Spleen (tissue), 11 donors: ENCODE results near the gene ELFN1. TPM values are rescaled to one million over a fixed set of nuclear protein-coding genes. Genes with fewer than 3 reads are reported as not detected.

Experiments used
- DNase-seq: peaks from one replicate; pipeline ENCODE4 v3.0.0-alpha.2; 2020
- H3K27ac ChIP-seq, 8 donors: fragments of 200-600 bp; sonication (generic) in 7 of 8; 1 replicate in 4 of 8; 2 replicates in 4 of 8; pipeline versions ENCODE4 v1.5.0 to v1.8.0; 2016 to 2021; ENCODE audit warnings: inconsistent platforms in 4 of 8, mild to moderate bottlenecking in 4 of 8, moderate library complexity in 1 of 8
- H3K27me3 ChIP-seq, 7 donors: fragments of 200-600 bp; sonication (generic) in 6 of 7; replicated peaks in 1 of 7; 1 replicate in 4 of 7; 2 replicates in 3 of 7; pipeline versions ENCODE4 v1.5.0 to v1.8.0; 2016 to 2021; ENCODE audit warnings: inconsistent platforms in 3 of 7, mild to moderate bottlenecking in 1 of 7
- H3K36me3 ChIP-seq, 6 donors: fragments of 200-600 bp; sonication (generic) in 5 of 6; 1 replicate in 4 of 6; 2 replicates in 2 of 6; pipeline versions ENCODE4 v1.5.0 to v1.8.0; 2016 to 2021; ENCODE audit warnings: inconsistent platforms in 2 of 6
- H3K4me1 ChIP-seq, 6 donors: fragments of 200-600 bp; sonication (generic) in 5 of 6; 1 replicate in 3 of 6; 2 replicates in 3 of 6; pipeline versions ENCODE4 v1.5.0 to v1.8.0; 2016 to 2021; ENCODE audit warnings: inconsistent platforms in 3 of 6
- H3K4me3 ChIP-seq, 8 donors: fragments of 200-600 bp; sonication (generic) in 7 of 8; 1 replicate in 4 of 8; 2 replicates in 4 of 8; pipeline versions ENCODE4 v1.5.0 to v1.8.0; 2016 to 2021; ENCODE audit warnings: inconsistent platforms in 4 of 8, mild to moderate bottlenecking in 4 of 8, moderate library complexity in 2 of 8
- H3K9me3 ChIP-seq, 8 donors: fragments of 200-600 bp; sonication (generic) in 7 of 8; 1 replicate in 4 of 8; 2 replicates in 4 of 8; pipeline versions ENCODE4 v1.5.0 to v1.8.0; 2016 to 2021; ENCODE audit warnings: inconsistent platforms in 4 of 8
- POLR2A ChIP-seq, 3 donors: fragments of 450-650 bp; IDR thresholded peaks; one replicate each; pipeline ENCODE4 v1.5.1; 2017; ENCODE audit warnings: antibody characterized with exemption in 3 of 3, mild to moderate bottlenecking in 1 of 3
- POLR2AphosphoS5 ChIP-seq, 3 donors: sonication (generic); formaldehyde crosslinking; IDR thresholded peaks; one replicate each; pipeline ENCODE4 v1.5.1; 2017; ENCODE audit warnings: antibody characterized with exemption in 3 of 3
- WGBS, 5 donors: extraction: QIAGEN DNeasy Blood & Tissue Kit in 3 of 5; methylation state at CpG; one replicate each; pipeline versions ENCODE4 v1.1.5 to v1.1.7; 2013 to 2018; 5-methylcytosine and 5-hydroxymethylcytosine counted together
- intact Hi-C: fragments of 100-400 bp; cut with DNase I; formaldehyde crosslinking; loops from one replicate; pipeline ENCODE4 v1.15.0; 2023; ENCODE audit warnings: low total_unique reads
- polyA plus RNA-seq, 3 donors: library from polyadenylated mRNA; stranded (reverse); fragments of 200-250 nt; gene quantifications; one replicate each; pipeline ENCODE4 v1.2.1, GENCODE V29; 2013
- total RNA-seq, 7 donors: library from RNA; depleted of rRNA in 3 of 7; stranded (reverse); fragments of >200 nt in 3 of 7; fragmentation: NEBNext Ultra II Directional in 4 of 7; extraction: Animal tissue kit (Norgen Biotek cat#: 25700) in 4 of 7; gene quantifications; one replicate each; pipeline versions ENCODE4 v1.1.0 to v1.2.1, GENCODE V29; 2016 to 2021
- TF ChIP-seq, protein P1 (sequence below), 11 experiments: fragments of 200-600 bp in 7 of 11; fragments of 450-650 bp in 4 of 11; sonication (generic) in 4 of 11; IDR thresholded peaks in 8 of 11; conservative IDR thresholded peaks in 3 of 11; 1 replicate in 7 of 11; 2 replicates in 4 of 11; pipeline versions ENCODE4 v1.4.0 to v1.8.0; 2016 to 2021; ENCODE audit warnings: antibody characterized with exemption in 11 of 11, inconsistent platforms in 4 of 11, mild to moderate bottlenecking in 1 of 11
- donor health status: healthy with polysubstance abuse.
- donor health status: DM: no; HTN: no; CAD: no; lungs with moderate emphysema.
- donor health status: DM: no; HTN: no; CAD: no.
- donor health status: Bipolar disorder and iron deficiency.
- donor health status: healthy.
- donor health status: DM: no; HTN: no; CAD: no.
- donor health status: DM: yes; HTN: yes; CAD: no.

ELFN1 gene
- total and polyA plus RNA-seq, 10 donors, result 0.22 to 3.9 (median 2.4) TPM

DNA sequence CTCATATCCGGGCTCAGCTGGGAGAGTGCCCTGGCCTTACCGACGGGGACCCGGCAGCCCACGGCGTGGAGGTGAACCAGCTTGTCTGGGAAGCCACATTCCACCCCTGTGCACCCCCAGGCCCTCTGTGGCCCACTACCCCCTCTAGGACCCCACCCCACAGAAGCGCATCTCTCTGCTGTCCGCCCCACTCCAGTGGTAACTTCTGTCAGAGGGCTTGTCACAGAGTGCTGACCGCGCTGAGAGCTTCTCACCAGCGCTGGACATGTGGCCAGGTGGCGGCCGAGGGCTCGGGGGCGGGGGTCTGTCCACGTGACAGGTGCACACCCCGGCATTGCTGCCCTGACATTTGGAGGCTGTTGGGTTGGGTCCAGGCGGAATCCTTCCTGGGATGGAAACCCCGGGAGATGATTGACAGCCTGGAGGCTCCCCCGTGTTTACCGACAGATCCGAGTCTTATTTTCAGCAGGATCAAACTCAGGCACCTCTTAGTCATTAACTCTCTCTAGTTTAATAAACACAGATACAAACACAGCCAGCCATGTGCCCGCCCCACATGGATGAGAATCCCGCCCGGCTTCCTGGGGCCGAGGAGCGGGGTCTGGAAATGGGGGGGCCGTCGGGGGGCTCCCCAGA lies 5.1 kb downstream of the ELFN1 start:
- no peak for TF ChIP-seq POLR2AphosphoS5 (IDR thresholded peaks at IDR 0.05)
- no peak for TF ChIP-seq POLR2A (IDR thresholded peaks at IDR 0.05)
- TF ChIP-seq, protein P1, sequence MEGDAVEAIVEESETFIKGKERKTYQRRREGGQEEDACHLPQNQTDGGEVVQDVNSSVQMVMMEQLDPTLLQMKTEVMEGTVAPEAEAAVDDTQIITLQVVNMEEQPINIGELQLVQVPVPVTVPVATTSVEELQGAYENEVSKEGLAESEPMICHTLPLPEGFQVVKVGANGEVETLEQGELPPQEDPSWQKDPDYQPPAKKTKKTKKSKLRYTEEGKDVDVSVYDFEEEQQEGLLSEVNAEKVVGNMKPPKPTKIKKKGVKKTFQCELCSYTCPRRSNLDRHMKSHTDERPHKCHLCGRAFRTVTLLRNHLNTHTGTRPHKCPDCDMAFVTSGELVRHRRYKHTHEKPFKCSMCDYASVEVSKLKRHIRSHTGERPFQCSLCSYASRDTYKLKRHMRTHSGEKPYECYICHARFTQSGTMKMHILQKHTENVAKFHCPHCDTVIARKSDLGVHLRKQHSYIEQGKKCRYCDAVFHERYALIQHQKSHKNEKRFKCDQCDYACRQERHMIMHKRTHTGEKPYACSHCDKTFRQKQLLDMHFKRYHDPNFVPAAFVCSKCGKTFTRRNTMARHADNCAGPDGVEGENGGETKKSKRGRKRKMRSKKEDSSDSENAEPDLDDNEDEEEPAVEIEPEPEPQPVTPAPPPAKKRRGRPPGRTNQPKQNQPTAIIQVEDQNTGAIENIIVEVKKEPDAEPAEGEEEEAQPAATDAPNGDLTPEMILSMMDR (IDR thresholded peaks at IDR 0.05 in 8 of 11, conservative IDR thresholded peaks at IDR 0.05 in 3 of 11), result no peak
- no peaks in the 10 kb centered on the region for H3K9me3 ChIP-seq
- no peak for DNase-seq
- no peak overlapping the region for H3K4me3 ChIP-seq
- H3K36me3 ChIP-seq, result no peaks in the 10 kb centered on the region
- intact Hi-C loops, result no loop called here
- H3K27ac ChIP-seq, result no peak overlapping the region
- WGBS, 5 donors, result 78 to 86% (median 81%) methylated on average over 27 to 29 of the region's 29 CpGs
- H3K4me1 ChIP-seq, result peaks cover 0 to 12% (median 8%) of the 10 kb centered on the region in 6 donors
- peaks cover 0 to 87% (median 33%) of the 10 kb centered on the region in 7 donors for H3K27me3 ChIP-seq

DNA sequence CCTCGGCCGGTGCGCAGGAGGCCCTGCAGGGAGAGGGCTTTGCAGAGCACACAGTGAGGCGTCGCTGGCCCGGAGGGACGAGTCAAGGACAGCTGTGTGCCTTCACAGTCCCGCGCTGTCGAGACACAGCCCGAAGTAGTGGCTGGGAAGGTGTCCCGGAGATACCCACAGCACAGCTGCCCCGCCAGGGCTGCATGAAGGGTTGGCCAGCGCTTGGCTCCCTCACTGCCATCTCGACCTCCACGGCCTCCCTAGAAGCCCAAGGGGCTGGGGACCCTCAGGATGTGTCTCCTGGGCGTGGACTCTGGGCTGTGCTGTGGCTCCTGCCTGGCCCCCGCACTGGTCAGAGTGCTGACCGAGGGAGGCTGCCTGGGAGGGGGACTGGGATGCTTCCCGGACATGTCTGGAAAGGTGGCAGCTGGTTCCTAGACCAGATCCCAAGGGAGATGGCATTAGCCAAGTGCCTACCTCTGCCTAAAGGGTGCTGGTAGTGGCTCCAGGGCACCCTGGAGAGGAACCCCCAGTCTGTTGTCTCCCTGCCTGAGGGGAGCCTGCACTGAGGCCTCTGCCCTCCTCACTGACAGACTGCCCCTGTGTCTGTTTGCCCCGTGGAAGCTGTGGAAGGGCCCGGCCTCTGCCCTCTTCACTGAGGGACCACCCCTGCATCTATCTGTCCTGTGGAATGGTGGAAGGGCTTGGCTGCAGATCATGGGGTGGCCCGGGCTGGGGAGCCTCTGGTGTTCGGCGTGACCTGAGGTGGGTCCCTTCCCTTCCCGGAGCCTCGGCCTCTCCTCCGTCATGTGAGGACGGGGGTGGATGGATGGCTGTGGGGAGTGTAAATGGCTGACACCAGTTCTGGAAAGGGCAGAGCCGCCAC lies 5.8 kb downstream of the ELFN1 start:
- peak; percentile 67 for DNase-seq
- H3K4me1 ChIP-seq, result peaks cover 0 to 5% (median under 1%) of the 10 kb centered on the region in 6 donors
- TF ChIP-seq, protein P1 (IDR thresholded peaks at IDR 0.05 in 8 of 11, conservative IDR thresholded peaks at IDR 0.05 in 3 of 11), result no peak
- H3K9me3 ChIP-seq, result no peaks in the 10 kb centered on the region
- no peak overlapping the region for H3K27ac ChIP-seq
- intact Hi-C loops, result no loop called here
- no peak overlapping the region for H3K4me3 ChIP-seq
- peaks cover 0 to 79% (median 26%) of the 10 kb centered on the region in 7 donors for H3K27me3 ChIP-seq
- no peaks in the 10 kb centered on the region for H3K36me3 ChIP-seq
- WGBS, 5 donors, result 80 to 94% (median 85%) methylated on average over 10 to 30 of the region's 30 CpGs

DNA sequence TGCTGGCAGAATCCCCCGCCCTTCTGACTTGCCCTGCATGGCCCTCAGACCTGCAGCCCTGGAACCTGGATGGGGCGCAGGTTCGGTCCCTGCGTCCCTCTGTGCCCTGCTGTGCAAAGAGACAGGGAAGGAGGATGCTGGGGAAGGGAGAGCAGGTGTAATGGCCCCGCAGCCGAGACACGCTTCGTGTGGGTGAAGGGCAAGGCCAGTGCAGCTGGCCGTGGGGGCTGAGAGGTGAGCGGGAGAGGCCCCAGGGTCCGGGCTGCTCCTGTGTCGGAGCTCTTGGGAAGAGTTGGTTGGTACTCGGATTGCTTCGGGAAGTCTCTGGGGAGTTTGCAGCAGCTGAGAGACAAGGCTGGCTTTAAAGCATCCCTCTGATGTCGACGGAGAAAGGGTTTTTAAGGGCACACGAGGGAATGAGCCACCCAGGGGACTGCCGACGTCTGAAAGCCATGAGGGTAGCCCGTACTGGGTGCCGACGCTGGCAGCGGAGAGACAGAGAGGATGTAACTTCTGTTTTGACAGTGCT lies 6.5 kb downstream of the ELFN1 start:
- Histone ChIP-seq H3K4me1 (no peaks in the 10 kb centered on the region), H3K36me3 (no peaks in the 10 kb centered on the region), H3K4me3 (no peak overlapping the region), H3K27ac (no peak overlapping the region), H3K27me3 (peaks cover 0 to 72% (median 19%) of the 10 kb centered on the region in 7 donors), H3K9me3 (peaks cover 0 to 3% (median 0%) of the 10 kb centered on the region in 8 donors)
- TF ChIP-seq, protein P1 (IDR thresholded peaks at IDR 0.05 in 8 of 11, conservative IDR thresholded peaks at IDR 0.05 in 3 of 11), result no peak
- TF ChIP-seq POLR2AphosphoS5 (IDR thresholded peaks at IDR 0.05), result no peak
- TF ChIP-seq POLR2A (IDR thresholded peaks at IDR 0.05), result no peak
- peak; percentile 62 for DNase-seq
- 83 to 88% (median 85%) methylated on average over 22 to 23 of the region's 23 CpGs for WGBS, 5 donors
- intact Hi-C loops, result no loop called here
